ENCODE data around the gene DLGAP4.
"Not testable (repeated sequence)": the region's sequence is repeated elsewhere in the genome, so short reads cannot be mapped to it uniquely, and the experiment has no call there.

The DLGAP4 gene

DNA sequence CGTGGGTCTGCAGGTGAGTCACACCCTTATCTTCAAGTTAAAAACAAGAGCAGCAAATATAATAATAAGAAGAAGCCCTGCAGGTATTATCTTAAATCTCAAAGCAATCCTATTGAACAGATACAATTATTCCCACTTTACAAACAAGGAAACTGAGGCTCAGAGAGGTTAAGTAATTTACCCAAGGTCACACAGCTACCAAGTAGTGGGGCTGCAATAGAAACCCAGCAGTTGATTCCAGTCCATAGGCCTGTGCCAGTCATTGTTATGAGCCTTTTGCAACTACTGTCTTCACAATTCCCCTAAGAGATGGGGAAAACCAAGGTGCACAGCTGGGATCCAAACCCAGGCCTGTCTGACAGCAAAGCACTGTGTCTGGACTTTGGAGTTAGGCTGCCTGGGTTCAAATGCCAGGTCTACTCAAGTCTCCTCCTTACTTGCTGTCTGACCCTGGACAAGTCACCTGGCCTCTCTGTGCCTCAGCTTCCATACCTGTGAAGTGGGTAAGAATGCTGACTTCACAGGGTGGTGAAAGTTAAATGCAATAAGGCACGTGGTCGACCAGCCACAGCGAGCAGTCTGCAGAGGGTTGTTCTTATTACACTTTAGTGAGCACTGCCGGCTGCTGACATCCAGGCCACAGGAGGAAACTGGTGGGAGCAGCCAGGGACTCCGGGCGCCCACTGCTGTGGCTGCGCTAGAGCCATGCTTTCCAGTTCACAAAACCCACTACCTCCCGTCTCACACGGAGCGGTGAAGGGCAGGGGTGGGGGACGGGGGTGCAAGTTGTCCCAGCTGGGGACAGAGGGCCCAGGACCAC, 241.3 kb downstream of the DLGAP4 start:
- Histone ChIP-seq H3K4me1 (peaks cover 19% of the 10 kb centered on the region), H3K27me3 (no peaks in the 10 kb centered on the region), H3K4me3 (no peak overlapping the region), H4K20me1 (no peaks in the 10 kb centered on the region), H3K27ac (no peak overlapping the region), H3K36me3 (no peaks in the 10 kb centered on the region), H3K4me2 (no peak overlapping the region), H3K9me3 (no peaks in the 10 kb centered on the region), H3K9ac (no peak overlapping the region)
- no peak for TF ChIP-seq Cebpa-rat (IDR thresholded peaks at IDR 0.05)

- Histone ChIP-seq H3K4me2 (no peak overlapping the region), H3K4me3 (no peak overlapping the region), H3K27me3 (no peaks in the 10 kb centered on the region), H3K36me3 (no peaks in the 10 kb centered on the region), H3K9ac (no peak overlapping the region), H4K20me1 (no peaks in the 10 kb centered on the region), H3K9me3 (no peaks in the 10 kb centered on the region), H3K4me1 (peaks cover 16% of the 10 kb centered on the region), H3K27ac (no peak overlapping the region)
- TF ChIP-seq Cebpa-rat (IDR thresholded peaks at IDR 0.05): no peak
Measured at GRCh38 chr20:36548006-36548315, 241.8 kb downstream of the DLGAP4 start.

GRCh38 chr20:36548704-36549627, 242.8 kb downstream of the DLGAP4 start:
- H3K27ac ChIP-seq: no peak overlapping the region

DNA sequence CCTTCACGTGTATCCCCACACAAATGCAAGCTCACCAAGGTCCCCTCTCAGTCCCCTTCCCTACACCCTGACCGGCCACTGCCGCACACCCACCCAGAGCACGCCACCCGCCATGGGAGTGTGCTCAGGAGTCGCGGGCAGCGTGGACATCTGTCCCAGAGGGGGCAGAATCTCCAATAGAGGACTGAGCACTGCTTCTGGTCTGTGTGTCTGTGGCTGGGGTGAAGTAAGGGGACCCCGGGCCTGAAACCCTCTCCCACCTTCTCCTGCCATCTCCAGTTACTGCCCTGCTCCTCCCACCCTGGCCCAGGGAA, 243.4 kb downstream of the DLGAP4 start:
- Histone ChIP-seq H3K36me3 (no peaks in the 10 kb centered on the region), H3K4me2 (no peak overlapping the region), H3K9ac (no peak overlapping the region), H4K20me1 (no peaks in the 10 kb centered on the region), H3K4me1 (peaks cover 17% of the 10 kb centered on the region), H3K9me3 (no peaks in the 10 kb centered on the region), H3K27ac (0 out of 2 replicates have a peak overlapping the region, but pooled peaks have one; percentile 6), H3K4me3 (no peak overlapping the region), H3K27me3 (no peaks in the 10 kb centered on the region)
- no peak for TF ChIP-seq Cebpa-rat (IDR thresholded peaks at IDR 0.05)

More at GRCh38 chr20:36548704-36549627, 242.8 kb downstream of the DLGAP4 start:
- Histone ChIP-seq H3K27me3 (no peaks in the 10 kb centered on the region), H3K36me3 (no peaks in the 10 kb centered on the region), H3K9ac (no peak overlapping the region), H3K4me2 (no peak overlapping the region), H3K9me3 (no peaks in the 10 kb centered on the region), H4K20me1 (no peaks in the 10 kb centered on the region), H3K4me3 (no peak overlapping the region), H3K4me1 (peaks cover 17% of the 10 kb centered on the region)
- TF ChIP-seq Cebpa-rat (IDR thresholded peaks at IDR 0.05): no peak

DNA sequence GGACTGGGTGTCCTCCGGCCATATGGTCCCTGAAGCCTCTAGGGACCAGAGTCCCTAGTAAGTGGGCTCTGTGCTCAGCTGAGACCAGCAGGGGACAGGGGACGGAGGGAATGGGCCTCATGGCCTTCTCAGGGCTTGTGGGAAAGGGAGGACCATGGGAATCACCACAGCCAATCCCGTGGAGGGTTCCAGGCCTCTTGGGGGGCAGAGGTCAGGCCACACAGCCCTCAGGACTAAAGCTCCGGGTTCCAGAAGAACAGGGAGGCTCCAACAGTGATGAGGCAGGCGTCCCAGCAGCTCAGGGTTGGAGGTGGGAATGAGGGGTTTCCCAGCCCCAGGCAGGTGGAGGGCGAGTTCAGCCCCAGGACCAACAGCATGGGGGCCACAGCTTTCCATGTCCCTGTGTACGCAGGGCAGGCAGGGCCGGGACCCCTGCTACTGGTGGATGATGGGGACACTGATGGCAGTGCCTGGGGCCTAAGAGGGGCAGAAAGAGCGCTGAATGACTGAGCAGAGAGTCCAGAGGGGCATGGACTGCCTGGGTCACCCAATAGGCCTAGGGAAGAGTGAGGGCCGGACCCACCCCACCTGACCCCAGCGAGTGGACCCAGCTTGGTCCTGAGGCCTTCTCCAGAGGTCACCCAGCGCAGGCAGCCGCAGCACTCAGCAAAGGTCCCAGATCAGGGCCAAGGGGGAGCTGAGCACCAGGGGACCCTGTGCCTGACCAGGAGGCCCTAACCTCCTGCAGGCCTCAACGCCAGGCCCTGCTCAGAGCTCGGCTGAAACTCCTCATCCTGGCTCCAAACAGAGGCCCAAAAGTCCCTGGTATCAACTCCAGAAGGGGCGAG, 244.0 kb downstream of the DLGAP4 start:
- no peaks in the 10 kb centered on the region for H3K9me3 ChIP-seq
- H3K27ac ChIP-seq: 0 out of 2 replicates have a peak overlapping the region, but pooled peaks have one; percentile 6
- TF ChIP-seq Cebpa-rat (IDR thresholded peaks at IDR 0.05): no peak
- H4K20me1 ChIP-seq: no peaks in the 10 kb centered on the region
- H3K36me3 ChIP-seq: no peaks in the 10 kb centered on the region
- peaks cover 17% of the 10 kb centered on the region for H3K4me1 ChIP-seq
- H3K27me3 ChIP-seq: no peaks in the 10 kb centered on the region
- H3K4me3 ChIP-seq: no peak overlapping the region
- H3K4me2 ChIP-seq: no peak overlapping the region
- no peak overlapping the region for H3K9ac ChIP-seq

DNA sequence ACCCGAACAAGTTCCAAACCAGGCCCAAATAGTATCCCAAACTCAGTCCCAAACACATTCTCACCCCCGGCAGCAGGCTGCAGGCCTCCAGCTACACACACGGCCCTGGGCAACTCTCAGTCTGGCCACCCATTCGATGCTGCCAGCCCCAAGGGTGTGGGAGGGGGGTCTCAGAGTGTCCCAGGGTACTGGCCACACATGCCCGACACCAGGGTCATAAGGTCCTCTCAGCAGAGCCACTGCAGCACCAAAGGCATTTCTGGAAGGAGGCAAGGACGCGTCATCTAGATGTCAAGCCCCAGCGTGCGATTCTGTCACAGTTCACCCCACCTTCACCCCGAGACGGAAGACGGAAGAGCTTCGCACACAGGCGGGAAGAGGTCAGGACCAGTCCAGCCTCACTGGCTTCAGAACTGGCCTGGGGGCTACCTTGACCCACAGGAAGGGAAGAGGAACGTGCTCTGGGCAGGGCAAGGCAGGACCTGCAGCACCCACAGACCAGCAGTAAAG, 244.7 kb downstream of the DLGAP4 start:
- Histone ChIP-seq H3K9ac (no peak overlapping the region), H3K9me3 (no peaks in the 10 kb centered on the region), H3K4me1 (peaks cover 20% of the 10 kb centered on the region), H3K36me3 (no peaks in the 10 kb centered on the region), H3K4me2 (no peak overlapping the region), H3K4me3 (no peak overlapping the region), H4K20me1 (no peaks in the 10 kb centered on the region), H3K27ac (no peak overlapping the region), H3K27me3 (no peaks in the 10 kb centered on the region)
- TF ChIP-seq Cebpa-rat (IDR thresholded peaks at IDR 0.05): no peak

- no peak overlapping the region for H3K4me2 ChIP-seq
Measured at GRCh38 chr20:36555248-36555647, 249.1 kb downstream of the DLGAP4 start.

DNA sequence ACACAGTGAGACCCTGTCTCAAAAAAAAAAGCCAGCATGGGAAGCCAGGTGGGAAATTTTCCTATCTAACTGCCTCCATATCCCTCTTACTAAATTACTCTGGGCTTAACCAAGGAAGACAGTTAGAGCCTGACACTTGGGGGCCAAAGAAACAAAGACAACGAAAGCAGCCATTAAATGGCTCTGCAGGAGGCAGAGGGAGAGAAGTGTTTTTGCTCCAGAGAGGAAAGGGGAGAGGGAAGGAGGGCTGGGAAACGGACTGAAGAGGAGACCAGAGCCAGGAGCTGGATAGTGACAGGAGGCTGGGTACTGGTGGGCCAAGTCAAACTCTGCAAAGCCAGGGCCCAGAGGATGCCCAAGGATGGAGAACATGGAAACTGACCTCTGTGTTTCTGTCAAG, 256.6 kb downstream of the DLGAP4 start:
- H3K27ac ChIP-seq: no peak overlapping the region
- H3K4me2 ChIP-seq: no peak overlapping the region
- TF ChIP-seq Cebpa-rat (IDR thresholded peaks at IDR 0.05): no peak

More at GRCh38 chr20:36555248-36555647, 249.1 kb downstream of the DLGAP4 start:
- Histone ChIP-seq H3K9me3 (no peaks in the 10 kb centered on the region), H3K27ac (no peak overlapping the region), H3K27me3 (no peaks in the 10 kb centered on the region), H3K9ac (no peak overlapping the region), H3K4me3 (no peak overlapping the region), H3K4me1 (peaks cover 22% of the 10 kb centered on the region), H3K36me3 (no peaks in the 10 kb centered on the region), H4K20me1 (no peaks in the 10 kb centered on the region)
- TF ChIP-seq Cebpa-rat (IDR thresholded peaks at IDR 0.05): no peak

DNA sequence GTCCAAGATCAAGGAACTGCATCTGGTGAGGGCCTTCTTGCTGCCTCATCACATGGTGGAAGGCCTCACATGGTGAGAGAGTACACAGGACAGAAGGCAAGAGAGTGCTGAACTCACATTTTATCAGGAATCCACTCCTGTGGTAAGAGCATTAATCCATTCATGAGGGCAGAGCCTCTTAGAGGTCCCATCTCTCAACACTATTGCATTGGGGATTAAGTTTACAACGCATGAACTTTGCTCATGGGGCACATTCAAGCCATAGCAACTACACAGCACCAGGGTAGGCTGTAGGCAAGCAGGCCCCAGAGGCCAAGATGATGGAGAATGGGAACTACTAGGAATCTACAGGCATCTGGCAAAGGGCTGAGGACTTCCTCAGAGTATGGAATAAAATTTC, 257.2 kb downstream of the DLGAP4 start:
- Histone ChIP-seq H3K4me2 (no peak overlapping the region), H4K20me1 (no peaks in the 10 kb centered on the region), H3K9ac (no peak overlapping the region), H3K27ac (no peak overlapping the region), H3K36me3 (peaks cover 6% of the 10 kb centered on the region; the same call in 1 of the 2 replicates), H3K4me1 (no peaks in the 10 kb centered on the region), H3K9me3 (peaks cover 17% of the 10 kb centered on the region), H3K27me3 (no peaks in the 10 kb centered on the region), H3K4me3 (no peak overlapping the region)
- no peak for TF ChIP-seq Cebpa-rat (IDR thresholded peaks at IDR 0.05)

More for the DNA sequence above, 256.6 kb downstream of the DLGAP4 start:
- no peaks in the 10 kb centered on the region for H4K20me1 ChIP-seq
- peaks cover 17% of the 10 kb centered on the region for H3K9me3 ChIP-seq
- H3K4me1 ChIP-seq: no peaks in the 10 kb centered on the region
- H3K36me3 ChIP-seq: peaks cover 6% of the 10 kb centered on the region; the same call in 1 of the 2 replicates
- H3K4me3 ChIP-seq: no peak overlapping the region
- H3K27me3 ChIP-seq: no peaks in the 10 kb centered on the region
- no peak overlapping the region for H3K9ac ChIP-seq

GRCh38 chr20:36564078-36564725, 258.1 kb downstream of the DLGAP4 start:
- not testable (repeated sequence) for H3K36me3 ChIP-seq, H3K27ac ChIP-seq, H4K20me1 ChIP-seq, H3K4me3 ChIP-seq, H3K9ac ChIP-seq, H3K27me3 ChIP-seq, H3K4me1 ChIP-seq, H3K4me2 ChIP-seq
- peaks cover 17% of the 10 kb centered on the region for H3K9me3 ChIP-seq

DNA sequence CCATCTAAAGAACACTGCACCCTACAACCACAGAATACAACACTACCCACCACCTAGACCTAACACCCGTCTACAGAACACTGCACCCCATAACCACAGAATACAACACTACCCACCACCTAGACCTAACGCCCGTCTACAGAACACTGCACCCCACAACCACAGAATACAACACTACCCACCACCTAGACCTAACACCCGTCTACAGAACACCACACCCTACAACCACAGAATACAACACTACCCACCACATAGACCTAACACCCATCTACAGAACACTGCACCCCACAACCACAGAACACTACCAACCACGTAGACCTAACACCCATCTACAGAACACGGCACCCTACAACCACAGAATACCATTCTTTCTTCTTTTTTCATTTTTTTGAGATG, 258.6 kb downstream of the DLGAP4 start:
- not testable (repeated sequence) for H3K27ac ChIP-seq, H3K4me3 ChIP-seq, H3K4me2 ChIP-seq, H3K4me1 ChIP-seq, H3K9ac ChIP-seq, H3K27me3 ChIP-seq, H3K36me3 ChIP-seq, H4K20me1 ChIP-seq
- peaks cover 17% of the 10 kb centered on the region for H3K9me3 ChIP-seq
